ENCODE results near the gene MAMDC2. TPM values are rescaled to one million over a fixed set of nuclear protein-coding genes. Genes with fewer than 3 reads are reported as not detected.

MAMDC2 gene
- total and polyA plus RNA-seq, 8 donors, result 6.1 to 23.6 (median 7.6) TPM

GRCh38 chr9:70258692-70259511 is 215.3 kb downstream of the MAMDC2 start, which contains the start of gene SMC5:
SMC5 (plus strand) TSS chr9:70258978; CDS start chr9:70259079, 101 bp downstream.
- Histone ChIP-seq H3K27ac (peak within 1 kb of the TSS; percentile 94 to 95), H3K4me3 (peak within 1 kb of the TSS; percentile 66 to 67), H3K9me3 (no peaks in the 10 kb centered on the region), H3K4me1 (peaks cover 26 to 62% of the 10 kb centered on the region in 2 donors), H3K27me3 (no peaks in the 10 kb centered on the region), H3K36me3 (peaks cover 0 to 10% of the 10 kb centered on the region in 2 donors)
- ATAC-seq, result peak; percentile 91
- TF ChIP-seq CTCF (IDR thresholded peaks at IDR 0.05), result no peak
- intact Hi-C loops (cut with DNase I), result no loop called here
- DNase-seq, result peak; percentile 90 to 98 (median 96)

GRCh38 chr9:70259512-70259802 is 215.8 kb downstream of the MAMDC2 start:
- ATAC-seq (no peak), DNase-seq (peak in 1 of 4 donors; percentile 40)
- Histone ChIP-seq H3K4me1 (peaks cover 26 to 62% of the 10 kb centered on the region in 2 donors), H3K9me3 (no peaks in the 10 kb centered on the region), H3K27me3 (no peaks in the 10 kb centered on the region), H3K36me3 (peaks cover 0 to 13% of the 10 kb centered on the region in 2 donors), H3K27ac (peak overlapping the region; percentile 94 to 95), H3K4me3 (peak overlapping the region; percentile 66 to 67)
- intact Hi-C loops (cut with DNase I), result no loop called here
- TF ChIP-seq CTCF (IDR thresholded peaks at IDR 0.05), result no peak

- peak in 1 of 4 donors; percentile 47 for DNase-seq
- H3K4me1 ChIP-seq, result peaks cover 26 to 62% of the 10 kb centered on the region in 2 donors
- intact Hi-C loops (cut with DNase I), result loop anchor here in 1 of 2 donors (10.0 kb wide), 1 partner anchor 65 kb away; no protein-coding TSS in a partner anchor
Observed at GRCh38 chr9:70260007-70260443, 216.4 kb downstream of the MAMDC2 start.

GRCh38 chr9:70260606-70261005 is 217.0 kb downstream of the MAMDC2 start:
- Histone ChIP-seq H3K36me3 (peaks cover 0 to 25% of the 10 kb centered on the region in 2 donors), H3K27me3 (no peaks in the 10 kb centered on the region), H3K4me1 (peaks cover 26 to 59% of the 10 kb centered on the region in 2 donors), H3K27ac (no peak overlapping the region), H3K4me3 (peak overlapping the region in 1 of 2 donors; percentile 67), H3K9me3 (no peaks in the 10 kb centered on the region)
- intact Hi-C loops (cut with DNase I), result loop anchor here in 1 of 2 donors (10.0 kb wide), 1 partner anchor 64 kb away; no protein-coding TSS in a partner anchor
- DNase-seq (no peak), ATAC-seq (no peak)
- TF ChIP-seq CTCF (IDR thresholded peaks at IDR 0.05), result no peak

More at GRCh38 chr9:70260007-70260443, 216.4 kb downstream of the MAMDC2 start:
- no peaks in the 10 kb centered on the region for H3K9me3 ChIP-seq
- TF ChIP-seq CTCF (IDR thresholded peaks at IDR 0.05), result no peak
- peak overlapping the region; percentile 94 to 95 for H3K27ac ChIP-seq
- H3K4me3 ChIP-seq, result peak overlapping the region; percentile 66 to 67
- H3K36me3 ChIP-seq, result peaks cover 0 to 19% of the 10 kb centered on the region in 2 donors
- no peak for ATAC-seq
- no peaks in the 10 kb centered on the region for H3K27me3 ChIP-seq

Measured in left lung (tissue), 10 donors.